EL (cell line): ENCODE results near the gene BCAS3.

Source experiments
- DNase-seq: peaks from one replicate; pipeline ENCODE4 v3.0.0-alpha.2; 2016

BCAS3 gene

DNA sequence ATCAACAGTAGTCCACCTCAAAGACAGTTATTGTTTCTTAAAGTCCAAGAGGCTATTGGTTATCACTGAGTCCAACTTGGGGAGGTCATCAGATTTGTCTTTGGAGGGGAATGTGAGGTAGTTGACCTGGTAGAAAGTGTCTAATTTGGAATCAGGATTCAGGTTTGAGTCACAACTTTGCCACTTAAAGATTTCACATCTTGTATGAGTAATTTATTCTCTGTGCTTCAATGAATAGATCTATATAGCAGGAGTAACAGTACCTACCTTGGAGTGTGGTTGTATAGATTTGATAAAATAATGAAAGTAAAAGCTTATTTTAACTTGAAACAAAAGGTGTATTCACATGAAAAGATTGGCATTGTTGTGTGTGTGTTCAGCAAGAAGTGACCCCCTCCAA, 602.7 kb downstream of the BCAS3 start:
- no peak for DNase-seq

GRCh38 chr17:61280851-61281250, 603.2 kb downstream of the BCAS3 start:
- no peak for DNase-seq

DNA sequence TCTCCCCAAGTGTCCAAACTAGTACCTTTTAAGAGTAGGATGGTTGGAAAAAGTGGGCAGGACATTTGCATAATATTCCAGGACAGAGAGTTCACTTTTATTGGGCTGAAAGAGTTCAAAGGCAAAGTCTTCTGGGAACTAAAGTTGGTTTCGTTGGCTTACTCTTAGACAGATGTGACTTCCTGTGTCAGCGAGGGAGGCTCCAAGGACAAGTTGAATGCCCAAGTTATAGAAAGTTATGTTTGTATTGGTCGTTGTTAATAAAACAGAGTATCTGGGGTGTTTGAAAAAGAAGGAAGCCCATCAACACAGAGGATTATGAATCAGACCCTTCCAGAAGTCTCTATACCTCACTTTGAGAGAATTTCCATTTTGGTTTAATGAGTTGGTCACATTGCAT, 604.7 kb downstream of the BCAS3 start:
- no peak for DNase-seq

DNA sequence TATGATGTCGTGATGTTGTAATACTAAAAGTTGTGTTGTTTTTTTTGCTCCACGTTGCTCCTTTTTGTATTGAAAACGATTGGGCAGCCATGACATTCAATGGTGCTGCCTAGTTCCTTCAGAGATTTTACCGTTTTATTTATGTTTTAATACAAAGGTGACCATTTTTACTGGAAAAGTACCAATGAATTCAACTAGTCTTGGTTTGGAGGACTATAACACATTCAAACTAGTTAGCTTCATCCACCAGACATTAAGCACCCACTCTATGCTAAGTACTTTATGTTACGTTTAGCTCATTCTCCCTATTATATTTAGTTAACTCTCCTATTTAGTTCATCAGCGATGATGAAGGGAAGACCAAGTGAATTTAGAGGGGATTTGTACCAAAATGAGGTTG, 605.4 kb downstream of the BCAS3 start:
- DNase-seq: no peak

DNA sequence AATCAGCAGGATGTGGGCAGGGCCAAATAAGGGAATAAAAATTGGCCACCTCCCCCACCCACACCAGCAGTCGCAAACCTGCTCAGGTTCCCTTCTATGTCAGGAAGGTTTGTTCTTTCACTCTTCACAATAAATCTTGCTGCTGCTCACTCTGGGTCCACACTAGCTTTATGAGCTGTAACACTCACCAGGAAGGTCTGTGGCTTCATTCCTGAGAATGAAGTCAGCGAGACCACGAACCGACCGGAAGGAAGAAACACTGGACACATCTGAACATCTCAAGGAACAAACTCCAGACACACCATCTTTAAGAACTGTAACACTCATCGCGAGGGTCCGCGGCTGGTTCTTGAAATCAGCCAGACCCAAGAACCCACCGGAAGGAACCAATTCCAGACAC, 606.5 kb downstream of the BCAS3 start:
- peak; percentile 92 for DNase-seq

DNA sequence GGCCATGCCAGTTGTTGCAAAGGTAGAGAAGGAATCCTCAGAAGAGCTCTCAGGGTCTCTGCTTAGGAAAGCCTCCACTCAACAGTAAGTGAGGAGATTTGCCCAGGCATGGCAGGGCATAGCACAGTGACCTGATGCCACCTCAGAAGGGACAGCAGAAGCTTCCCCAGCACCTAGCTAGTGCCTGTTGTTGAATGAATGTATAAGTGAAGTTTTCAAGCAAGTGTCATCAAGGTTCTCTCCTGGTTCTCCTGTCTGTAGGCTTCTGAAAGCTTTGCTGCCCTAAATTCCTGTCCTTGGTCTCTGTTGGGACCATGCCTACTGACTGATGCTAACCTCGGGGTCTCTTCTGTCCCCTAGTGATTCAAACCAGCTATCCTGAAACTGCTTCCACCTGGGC, 607.1 kb downstream of the BCAS3 start:
- no peak for DNase-seq

GRCh38 chr17:61285526-61286320, 608.1 kb downstream of the BCAS3 start:
- DNase-seq: peak; percentile 60

- no peak for DNase-seq
Measured at GRCh38 chr17:61286449-61286848, 608.8 kb downstream of the BCAS3 start.

- DNase-seq: no peak
Measured at GRCh38 chr17:61289408-61290385, 612.0 kb downstream of the BCAS3 start.

DNA sequence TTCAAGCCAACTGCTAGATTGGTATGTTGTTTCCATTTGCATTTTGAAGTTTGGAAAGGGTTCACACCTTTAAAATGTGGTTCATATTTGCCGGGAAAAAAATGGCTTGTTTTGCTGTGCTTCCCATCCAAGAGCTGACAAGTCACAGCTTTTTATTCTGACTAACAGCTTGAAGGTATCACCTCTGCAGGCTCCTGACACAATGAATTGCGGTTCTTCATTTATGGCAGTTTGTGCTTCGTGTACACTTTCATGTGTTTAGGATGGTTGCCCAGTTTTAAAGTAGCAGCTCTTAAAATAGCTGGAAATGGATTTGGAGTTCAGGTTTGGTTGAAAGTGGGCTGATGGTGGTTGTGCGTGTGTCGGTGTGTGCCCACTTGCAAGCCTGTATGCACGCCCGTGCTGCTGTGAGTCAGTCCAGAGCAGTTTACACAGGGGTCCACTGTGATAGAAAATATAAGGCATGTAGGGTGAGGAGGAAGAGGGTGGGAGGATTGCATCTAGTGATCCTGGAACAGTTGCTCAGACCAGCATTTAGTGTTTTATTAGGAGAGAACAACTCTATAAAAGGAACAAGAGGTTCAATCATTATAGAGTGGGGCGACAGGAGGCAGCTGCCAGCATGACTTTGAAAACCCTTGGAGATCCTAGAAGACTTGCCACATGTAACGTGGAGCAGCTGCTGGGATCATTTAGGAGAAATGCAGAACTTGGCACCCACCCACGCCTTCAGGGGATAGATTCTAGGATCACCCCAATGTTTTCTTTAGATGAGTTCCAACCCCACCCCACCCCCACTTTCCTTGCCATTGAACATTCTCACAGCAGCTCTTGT, 614.0 kb downstream of the BCAS3 start:
- DNase-seq: peak; percentile 45

- no peak for DNase-seq
Measured at GRCh38 chr17:61294286-61294685, 616.6 kb downstream of the BCAS3 start.

DNA sequence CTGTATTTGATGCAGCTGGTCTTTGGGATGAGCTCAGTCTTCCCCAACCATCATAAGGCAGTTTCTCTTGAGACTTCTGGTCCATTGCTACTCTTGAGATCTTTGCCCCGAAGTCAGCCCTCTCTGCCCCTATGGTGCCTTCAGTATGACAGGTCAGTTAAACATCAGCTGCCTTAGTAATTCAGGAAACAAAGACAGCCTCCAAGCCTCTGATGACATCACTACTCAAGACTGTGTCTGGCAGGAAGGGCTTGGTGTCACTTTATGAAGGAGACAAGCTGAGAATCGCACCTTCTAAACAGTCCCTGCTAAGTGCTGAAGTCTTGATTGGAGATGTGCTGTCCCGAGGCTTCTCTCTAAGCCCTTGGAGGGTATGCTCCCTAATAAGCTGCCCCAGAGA, 617.1 kb downstream of the BCAS3 start:
- peak; percentile 80 for DNase-seq

DNA sequence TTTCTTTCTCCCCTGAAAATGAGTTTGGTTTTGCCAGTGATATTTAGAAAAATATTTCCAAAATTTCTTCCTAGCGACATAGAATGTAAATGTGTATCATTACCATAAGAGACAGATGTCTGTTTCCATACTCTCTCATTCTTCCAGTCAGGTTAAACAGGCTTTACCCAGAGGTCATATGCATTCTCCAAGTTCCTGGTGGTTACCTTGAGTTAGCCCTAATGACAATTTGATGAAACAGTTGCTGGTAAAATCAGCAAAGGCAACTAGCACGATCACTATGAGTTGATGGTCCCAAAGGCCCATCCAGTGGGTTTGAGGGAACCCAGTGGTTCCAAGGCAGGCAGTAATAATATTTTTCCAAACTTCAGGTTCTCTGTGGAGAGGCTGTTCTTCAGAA, 618.4 kb downstream of the BCAS3 start:
- DNase-seq: no peak

- DNase-seq: no peak
Measured at GRCh38 chr17:61299517-61300513, 622.2 kb downstream of the BCAS3 start.

- DNase-seq: no peak
Measured at GRCh38 chr17:61302953-61303816, 625.5 kb downstream of the BCAS3 start.

DNA sequence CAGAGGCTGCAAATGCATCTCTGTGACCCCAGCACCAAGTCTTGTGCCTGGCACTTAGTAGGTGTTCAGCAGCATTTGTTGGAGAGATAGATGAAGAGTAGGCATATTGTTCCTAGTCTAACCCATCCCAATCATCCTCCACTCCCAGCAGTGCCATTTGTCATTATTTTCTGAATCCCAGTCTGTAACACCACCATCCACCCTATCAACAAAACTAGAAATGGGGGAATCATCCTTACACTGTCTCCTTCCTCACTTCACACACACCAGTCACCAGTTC, 626.1 kb downstream of the BCAS3 start:
- no peak for DNase-seq

GRCh38 chr17:61305024-61305423, 627.4 kb downstream of the BCAS3 start:
- no peak for DNase-seq

- DNase-seq: no peak
Measured at GRCh38 chr17:61306003-61306402, 628.4 kb downstream of the BCAS3 start.

- DNase-seq: peak; percentile 98
Measured at GRCh38 chr17:61307905-61308886, 630.5 kb downstream of the BCAS3 start.
